SK-N-SH treated with all-trans-retinoic acid at 6 μM for 48 hours (cell line): ENCODE data around the gene WARS2.

ENCODE experiments used
- ATAC-seq: fragments of 200-7000 bp; cut with Tn5 transposase; 3 replicates; pipeline ENCODE4 v1.9.1; 2020; ENCODE audit warnings: mild to moderate bottlenecking, moderate library complexity
- ARNTL ChIP-seq: fragments of 450-650 bp; formaldehyde crosslinking; IDR thresholded peaks from 2 replicates; pipeline ENCODE4 v1.5.0; 2020; ENCODE audit warnings: low read depth, mild to moderate bottlenecking, moderate library complexity, borderline replicate concordance
- BACH2 ChIP-seq: fragments of 250-450 bp; sonication (Bioruptor Pico); IDR thresholded peaks from 2 replicates; pipeline ENCODE4 v1.9.0; 2021; ENCODE audit warnings: mild to moderate bottlenecking, borderline replicate concordance
- CSDC2 ChIP-seq: fragments of 250-450 bp; sonication (Bioruptor Pico); IDR thresholded peaks from 2 replicates; pipeline ENCODE4 v1.5.0; 2020; ENCODE audit warnings: mild to moderate bottlenecking, moderate library complexity
- ESRRG ChIP-seq: fragments of 250-450 bp; sonication (Bioruptor Pico); IDR thresholded peaks from 2 replicates; pipeline ENCODE4 v1.6.1; 2021; ENCODE audit warnings: mild to moderate bottlenecking
- GLIS3 ChIP-seq: fragments of 250-450 bp; sonication (Bioruptor Pico); IDR thresholded peaks from 2 replicates; pipeline ENCODE4 v1.5.0; 2020; ENCODE audit warnings: mild to moderate bottlenecking, moderate library complexity
- ISL1 ChIP-seq: fragments of 250-450 bp; sonication (Bioruptor Pico); IDR thresholded peaks from 2 replicates; pipeline ENCODE4 v2.1.2; 2022; ENCODE audit warnings: mild to moderate bottlenecking, moderate library complexity
- OSR1 ChIP-seq: fragments of 250-450 bp; sonication (Bioruptor Pico); IDR thresholded peaks from 2 replicates; pipeline ENCODE4 v1.8.0; 2022; ENCODE audit warnings: moderate library complexity, mild to moderate bottlenecking, inconsistent platforms
- PPARA ChIP-seq: fragments of 250-450 bp; sonication (Bioruptor Pico); IDR thresholded peaks from 2 replicates; pipeline ENCODE4 v1.5.0; 2020; ENCODE audit warnings: mild to moderate bottlenecking, borderline replicate concordance
- RARB ChIP-seq: fragments of 250-450 bp; sonication (Bioruptor Pico); IDR thresholded peaks from 2 replicates; pipeline ENCODE4 v1.8.0; 2021; ENCODE audit warnings: mild to moderate bottlenecking, moderate library complexity
- SNAI2 ChIP-seq: fragments of 250-450 bp; sonication (Bioruptor Pico); IDR thresholded peaks from 2 replicates; pipeline ENCODE4 v1.5.0; 2020; ENCODE audit warnings: mild to moderate bottlenecking, moderate library complexity
- TCF4 ChIP-seq: fragments of 250-450 bp; sonication (Bioruptor Pico); IDR thresholded peaks from 2 replicates; pipeline ENCODE4 v1.8.0; 2021; ENCODE audit warnings: mild to moderate bottlenecking, moderate library complexity, borderline replicate concordance
- TOX ChIP-seq: fragments of 250-450 bp; sonication (Bioruptor Pico); IDR thresholded peaks from 2 replicates; pipeline ENCODE4 v1.8.0; 2021; ENCODE audit warnings: mild to moderate bottlenecking, moderate library complexity, borderline replicate concordance
- ZC3H10 ChIP-seq: fragments of 250-450 bp; sonication (Bioruptor Pico); IDR thresholded peaks from 2 replicates; pipeline ENCODE4 v1.5.1; 2021; ENCODE audit warnings: mild to moderate bottlenecking, moderate library complexity
- ZFP3 ChIP-seq: fragments of 250-450 bp; sonication (Bioruptor Pico); IDR thresholded peaks from 2 replicates; pipeline ENCODE4 v1.5.0; 2020; ENCODE audit warnings: mild to moderate bottlenecking, moderate library complexity
- ZFP30 ChIP-seq: fragments of 450-650 bp; formaldehyde crosslinking; IDR thresholded peaks from 2 replicates; pipeline ENCODE4 v1.5.0; 2022; ENCODE audit warnings: mild to moderate bottlenecking, moderate library complexity
- ZNF565 ChIP-seq: fragments of 450-650 bp; formaldehyde crosslinking; conservative IDR thresholded peaks from 2 replicates; pipeline ENCODE4 v1.5.0; 2020; ENCODE audit warnings: low read depth, mild to moderate bottlenecking, moderate library complexity
- ZNF70 ChIP-seq: fragments of 450-650 bp; formaldehyde crosslinking; IDR thresholded peaks from 2 replicates; pipeline ENCODE4 v1.5.0; 2020; ENCODE audit warnings: mild to moderate bottlenecking, moderate library complexity
- ZNF8 ChIP-seq: fragments of 450-650 bp; formaldehyde crosslinking; IDR thresholded peaks from 2 replicates; pipeline ENCODE4 v1.5.0; 2020; ENCODE audit warnings: mild to moderate bottlenecking, moderate library complexity
- TF ChIP-seq, protein P1 (sequence below): fragments of 250-450 bp; sonication (Bioruptor Pico); IDR thresholded peaks from 2 replicates; pipeline ENCODE4 v1.5.1; 2020; ENCODE audit warnings: low read depth, mild to moderate bottlenecking, moderate library complexity
- TF ChIP-seq, protein P2 (sequence below): fragments of 250-450 bp; sonication (Bioruptor Pico); IDR thresholded peaks from 2 replicates; pipeline ENCODE4 v1.8.0; 2020; ENCODE audit warnings: mild to moderate bottlenecking, moderate library complexity, borderline replicate concordance
- TF ChIP-seq, protein P3 (sequence below): fragments of 250-450 bp; sonication (Bioruptor Pico); IDR thresholded peaks from 2 replicates; pipeline ENCODE4 v1.5.0; 2020; ENCODE audit warnings: mild to moderate bottlenecking, moderate library complexity
- TF ChIP-seq, protein P4 (sequence below): fragments of 250-450 bp; sonication (Bioruptor Pico); IDR thresholded peaks from 2 replicates; pipeline ENCODE4 v1.5.1; 2021; ENCODE audit warnings: mild to moderate bottlenecking, moderate library complexity

WARS2 gene

DNA sequence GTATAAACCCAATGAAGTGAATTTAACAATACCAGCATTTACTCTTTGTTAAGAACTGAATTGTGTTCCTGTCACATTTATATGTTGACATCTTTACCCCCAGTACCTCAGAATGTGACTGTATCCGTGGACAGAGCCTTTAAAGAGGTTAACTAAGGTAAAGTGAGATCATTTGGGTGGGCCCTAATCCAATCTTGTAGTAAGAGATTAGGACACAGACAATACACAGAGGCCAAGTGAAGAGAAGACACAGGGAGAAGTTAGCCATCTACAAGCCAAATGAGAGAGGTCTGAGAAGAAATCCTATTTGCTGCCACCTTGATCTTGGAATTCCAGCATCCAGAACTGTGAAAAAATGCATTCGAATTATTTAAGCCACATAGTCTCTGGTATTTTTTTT, 22.9 kb upstream of the WARS2 start:
- ATAC-seq: no peak
- TF ChIP-seq RARB (CRISPR knock-in tag) (no peak), TCF4 (CRISPR knock-in tag) (no peak), ISL1 (no peak), PPARA (CRISPR knock-in tag) (no peak), ZC3H10 (CRISPR knock-in tag) (no peak), ZNF70 (CRISPR knock-in tag) (no peak), ARNTL (no peak)
- TF ChIP-seq, protein P1, sequence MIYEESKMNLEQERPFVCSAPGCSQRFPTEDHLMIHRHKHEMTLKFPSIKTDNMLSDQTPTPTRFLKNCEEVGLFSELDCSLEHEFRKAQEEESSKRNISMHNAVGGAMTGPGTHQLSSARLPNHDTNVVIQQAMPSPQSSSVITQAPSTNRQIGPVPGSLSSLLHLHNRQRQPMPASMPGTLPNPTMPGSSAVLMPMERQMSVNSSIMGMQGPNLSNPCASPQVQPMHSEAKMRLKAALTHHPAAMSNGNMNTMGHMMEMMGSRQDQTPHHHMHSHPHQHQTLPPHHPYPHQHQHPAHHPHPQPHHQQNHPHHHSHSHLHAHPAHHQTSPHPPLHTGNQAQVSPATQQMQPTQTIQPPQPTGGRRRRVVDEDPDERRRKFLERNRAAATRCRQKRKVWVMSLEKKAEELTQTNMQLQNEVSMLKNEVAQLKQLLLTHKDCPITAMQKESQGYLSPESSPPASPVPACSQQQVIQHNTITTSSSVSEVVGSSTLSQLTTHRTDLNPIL: no peak
- TF ChIP-seq, protein P2, sequence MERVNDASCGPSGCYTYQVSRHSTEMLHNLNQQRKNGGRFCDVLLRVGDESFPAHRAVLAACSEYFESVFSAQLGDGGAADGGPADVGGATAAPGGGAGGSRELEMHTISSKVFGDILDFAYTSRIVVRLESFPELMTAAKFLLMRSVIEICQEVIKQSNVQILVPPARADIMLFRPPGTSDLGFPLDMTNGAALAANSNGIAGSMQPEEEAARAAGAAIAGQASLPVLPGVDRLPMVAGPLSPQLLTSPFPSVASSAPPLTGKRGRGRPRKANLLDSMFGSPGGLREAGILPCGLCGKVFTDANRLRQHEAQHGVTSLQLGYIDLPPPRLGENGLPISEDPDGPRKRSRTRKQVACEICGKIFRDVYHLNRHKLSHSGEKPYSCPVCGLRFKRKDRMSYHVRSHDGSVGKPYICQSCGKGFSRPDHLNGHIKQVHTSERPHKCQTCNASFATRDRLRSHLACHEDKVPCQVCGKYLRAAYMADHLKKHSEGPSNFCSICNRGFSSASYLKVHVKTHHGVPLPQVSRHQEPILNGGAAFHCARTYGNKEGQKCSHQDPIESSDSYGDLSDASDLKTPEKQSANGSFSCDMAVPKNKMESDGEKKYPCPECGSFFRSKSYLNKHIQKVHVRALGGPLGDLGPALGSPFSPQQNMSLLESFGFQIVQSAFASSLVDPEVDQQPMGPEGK (CRISPR knock-in tag): no peak
- TF ChIP-seq, protein P3, sequence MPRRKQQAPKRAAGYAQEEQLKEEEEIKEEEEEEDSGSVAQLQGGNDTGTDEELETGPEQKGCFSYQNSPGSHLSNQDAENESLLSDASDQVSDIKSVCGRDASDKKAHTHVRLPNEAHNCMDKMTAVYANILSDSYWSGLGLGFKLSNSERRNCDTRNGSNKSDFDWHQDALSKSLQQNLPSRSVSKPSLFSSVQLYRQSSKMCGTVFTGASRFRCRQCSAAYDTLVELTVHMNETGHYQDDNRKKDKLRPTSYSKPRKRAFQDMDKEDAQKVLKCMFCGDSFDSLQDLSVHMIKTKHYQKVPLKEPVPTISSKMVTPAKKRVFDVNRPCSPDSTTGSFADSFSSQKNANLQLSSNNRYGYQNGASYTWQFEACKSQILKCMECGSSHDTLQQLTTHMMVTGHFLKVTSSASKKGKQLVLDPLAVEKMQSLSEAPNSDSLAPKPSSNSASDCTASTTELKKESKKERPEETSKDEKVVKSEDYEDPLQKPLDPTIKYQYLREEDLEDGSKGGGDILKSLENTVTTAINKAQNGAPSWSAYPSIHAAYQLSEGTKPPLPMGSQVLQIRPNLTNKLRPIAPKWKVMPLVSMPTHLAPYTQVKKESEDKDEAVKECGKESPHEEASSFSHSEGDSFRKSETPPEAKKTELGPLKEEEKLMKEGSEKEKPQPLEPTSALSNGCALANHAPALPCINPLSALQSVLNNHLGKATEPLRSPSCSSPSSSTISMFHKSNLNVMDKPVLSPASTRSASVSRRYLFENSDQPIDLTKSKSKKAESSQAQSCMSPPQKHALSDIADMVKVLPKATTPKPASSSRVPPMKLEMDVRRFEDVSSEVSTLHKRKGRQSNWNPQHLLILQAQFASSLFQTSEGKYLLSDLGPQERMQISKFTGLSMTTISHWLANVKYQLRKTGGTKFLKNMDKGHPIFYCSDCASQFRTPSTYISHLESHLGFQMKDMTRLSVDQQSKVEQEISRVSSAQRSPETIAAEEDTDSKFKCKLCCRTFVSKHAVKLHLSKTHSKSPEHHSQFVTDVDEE (CRISPR knock-in tag): no peak

DNA sequence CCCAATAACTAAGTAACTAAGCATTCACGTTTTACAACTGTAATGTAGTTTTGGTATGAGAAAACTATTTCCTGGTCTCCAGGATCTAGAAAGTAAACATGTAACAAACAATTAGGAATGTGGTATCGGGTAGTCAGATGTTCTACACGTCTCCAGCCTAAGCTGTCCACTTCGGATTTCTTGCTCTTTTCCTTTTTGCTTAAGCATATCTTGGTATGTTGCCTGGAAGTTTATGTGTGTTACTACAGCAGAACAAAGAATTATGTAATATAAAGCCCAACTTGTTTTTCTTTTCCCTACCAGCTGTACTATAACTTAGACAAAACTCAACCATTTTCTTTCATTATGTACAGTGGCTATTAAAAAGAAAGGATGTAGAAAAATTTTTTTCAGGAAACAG, 20.4 kb upstream of the WARS2 start:
- TF ChIP-seq OSR1: no peak
- TF ChIP-seq ZNF70 (CRISPR knock-in tag): no peak
- no peak for TF ChIP-seq ISL1
- TF ChIP-seq ZFP3 (CRISPR knock-in tag): no peak
- ATAC-seq: no peak

DNA sequence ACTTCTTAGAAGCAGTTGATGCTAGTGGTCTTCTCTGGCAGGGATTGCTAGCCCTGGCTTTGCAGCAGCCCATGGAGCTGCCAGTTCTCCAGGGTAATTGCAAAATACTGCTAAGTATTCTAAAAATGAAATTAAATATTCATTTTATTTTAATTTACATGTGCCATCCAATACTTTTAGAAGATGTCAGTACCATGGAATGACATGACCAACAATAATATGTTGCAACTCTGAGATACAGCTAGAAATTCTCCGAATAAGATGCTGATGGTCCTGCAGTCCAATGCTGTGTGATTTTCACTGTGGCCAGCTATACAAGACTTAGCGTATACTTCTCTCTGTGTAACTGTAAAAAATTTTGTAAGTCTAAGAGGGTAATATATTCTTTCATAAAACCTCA, 20.0 kb upstream of the WARS2 start:
- no peak for TF ChIP-seq PPARA (CRISPR knock-in tag)
- no peak for TF ChIP-seq ZFP3 (CRISPR knock-in tag)
- no peak for TF ChIP-seq BACH2 (CRISPR knock-in tag)
- TF ChIP-seq, protein P1: no peak
- TF ChIP-seq, all 23 proteins: peak for 0

DNA sequence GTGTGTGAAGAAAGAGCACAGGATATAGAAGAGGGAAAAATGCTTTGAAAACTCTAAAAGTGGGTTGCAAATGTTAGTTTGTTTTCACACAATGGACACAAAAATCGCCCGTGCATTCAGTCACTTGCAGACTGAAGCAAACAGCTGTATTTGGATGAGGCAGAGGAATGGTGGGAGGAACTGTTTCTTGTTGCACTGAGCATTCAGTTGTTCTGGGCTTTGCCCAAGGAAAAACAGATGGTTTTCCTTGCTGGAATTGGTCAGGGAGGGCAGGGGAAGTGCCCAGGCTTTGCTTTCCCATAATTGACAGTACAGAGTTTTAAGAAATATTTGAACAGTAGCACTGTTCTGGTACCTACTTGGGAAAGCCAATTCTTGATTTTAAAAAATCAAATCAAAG, 19.5 kb upstream of the WARS2 start:
- no peak for ATAC-seq
- no peak for TF ChIP-seq CSDC2 (CRISPR knock-in tag)
- no peak for TF ChIP-seq OSR1
- TF ChIP-seq ARNTL: no peak
- TF ChIP-seq TCF4 (CRISPR knock-in tag): no peak
- TF ChIP-seq SNAI2 (CRISPR knock-in tag): no peak
- TF ChIP-seq, protein P3 (CRISPR knock-in tag): no peak
- TF ChIP-seq, protein P4, sequence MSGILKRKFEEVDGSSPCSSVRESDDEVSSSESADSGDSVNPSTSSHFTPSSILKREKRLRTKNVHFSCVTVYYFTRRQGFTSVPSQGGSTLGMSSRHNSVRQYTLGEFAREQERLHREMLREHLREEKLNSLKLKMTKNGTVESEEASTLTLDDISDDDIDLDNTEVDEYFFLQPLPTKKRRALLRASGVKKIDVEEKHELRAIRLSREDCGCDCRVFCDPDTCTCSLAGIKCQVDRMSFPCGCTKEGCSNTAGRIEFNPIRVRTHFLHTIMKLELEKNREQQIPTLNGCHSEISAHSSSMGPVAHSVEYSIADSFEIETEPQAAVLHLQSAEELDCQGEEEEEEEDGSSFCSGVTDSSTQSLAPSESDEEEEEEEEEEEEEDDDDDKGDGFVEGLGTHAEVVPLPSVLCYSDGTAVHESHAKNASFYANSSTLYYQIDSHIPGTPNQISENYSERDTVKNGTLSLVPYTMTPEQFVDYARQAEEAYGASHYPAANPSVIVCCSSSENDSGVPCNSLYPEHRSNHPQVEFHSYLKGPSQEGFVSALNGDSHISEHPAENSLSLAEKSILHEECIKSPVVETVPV (CRISPR knock-in tag): no peak
- no peak for TF ChIP-seq BACH2 (CRISPR knock-in tag)
- TF ChIP-seq GLIS3 (CRISPR knock-in tag): no peak
- no peak for TF ChIP-seq PPARA (CRISPR knock-in tag)
- no peak for TF ChIP-seq ZNF70 (CRISPR knock-in tag)
- no peak for TF ChIP-seq TOX
- no peak for TF ChIP-seq ZFP30 (CRISPR knock-in tag)
- TF ChIP-seq ZC3H10 (CRISPR knock-in tag): no peak
- no peak for TF ChIP-seq ZNF8
- TF ChIP-seq ESRRG (CRISPR knock-in tag): no peak
- TF ChIP-seq RARB (CRISPR knock-in tag): no peak
- TF ChIP-seq, protein P2 (CRISPR knock-in tag): no peak
- TF ChIP-seq ISL1: no peak
- TF ChIP-seq ZNF565 (CRISPR knock-in tag): no peak
- TF ChIP-seq, all 23 proteins: peak for 0

More for the DNA sequence above, 20.0 kb upstream of the WARS2 start:
- ATAC-seq: no peak
